Right renal pelvis (tissue), 4 donors: ENCODE results near the gene ENTPD7. TPM values are rescaled to one million over a fixed set of nuclear protein-coding genes. Genes with fewer than 3 reads are reported as not detected.
A peak's percentile ranks its signal among the peaks of the same experiment; 100 is the strongest.
"Not testable (repeated sequence)": the region's sequence is repeated elsewhere in the genome, so short reads cannot be mapped to it uniquely, and the experiment has no call there.

ENCODE experiments used
- DNase-seq, 4 donors: peaks; one replicate each; pipeline ENCODE4 v3.0.0-alpha.2; 2013; ENCODE audit warnings: low read depth in 4 of 4, low spot score in 3 of 4, missing footprints in 1 of 4
- polyA plus RNA-seq, 4 donors: library from polyadenylated mRNA; unstranded; fragments of 120-200 nt; gene quantifications; one replicate each; pipeline ENCODE4 v1.2.1, GENCODE V29; 2013; ENCODE audit not compliant: insufficient read length in 4 of 4

Gene ENTPD7
- polyA plus RNA-seq, 4 donors = 19.3 to 21.3 (median 21.1) TPM

- DNase-seq = no peak
Observed at GRCh38 chr10:99682752-99683151, 23.4 kb downstream of the ENTPD7 start.

DNA sequence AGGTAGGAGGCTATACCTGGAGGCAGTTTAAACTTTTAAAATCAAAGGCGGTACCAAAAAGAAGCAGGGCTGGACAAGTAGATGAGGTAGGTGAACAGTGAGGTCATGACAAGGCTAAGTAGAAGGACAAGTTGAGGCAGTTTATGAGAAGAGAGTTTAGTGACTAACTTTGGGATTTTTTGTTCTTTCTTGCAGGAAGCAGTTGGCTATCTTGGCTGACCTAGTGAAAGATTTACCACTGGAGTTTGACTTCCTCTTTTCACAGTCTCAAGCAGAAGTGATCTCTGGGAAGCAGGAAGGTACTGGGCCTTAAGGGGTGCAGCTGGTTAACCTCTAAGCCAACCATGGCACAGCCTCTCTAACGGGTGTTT is 26.3 kb downstream of the ENTPD7 start:
- DNase-seq = no peak

DNA sequence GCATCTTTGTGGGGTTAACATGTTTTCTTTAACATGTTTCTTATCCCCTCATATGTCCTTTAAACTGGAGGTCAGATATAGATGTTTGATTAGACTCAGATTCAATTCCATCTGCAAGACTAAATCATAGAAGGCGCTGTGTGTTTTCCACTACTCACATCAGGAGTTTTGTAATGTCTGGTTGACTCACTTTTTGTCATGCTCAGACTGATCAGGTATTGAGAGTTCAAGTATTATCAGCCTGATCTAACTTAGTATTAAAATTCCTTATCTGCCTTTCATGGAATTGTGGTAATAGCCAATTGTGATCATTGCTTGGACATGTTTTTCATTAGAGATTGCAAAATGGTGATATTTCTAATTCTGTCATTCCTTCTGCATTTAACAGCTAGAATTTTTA is 30.2 kb downstream of the ENTPD7 start:
- no peak for DNase-seq

DNA sequence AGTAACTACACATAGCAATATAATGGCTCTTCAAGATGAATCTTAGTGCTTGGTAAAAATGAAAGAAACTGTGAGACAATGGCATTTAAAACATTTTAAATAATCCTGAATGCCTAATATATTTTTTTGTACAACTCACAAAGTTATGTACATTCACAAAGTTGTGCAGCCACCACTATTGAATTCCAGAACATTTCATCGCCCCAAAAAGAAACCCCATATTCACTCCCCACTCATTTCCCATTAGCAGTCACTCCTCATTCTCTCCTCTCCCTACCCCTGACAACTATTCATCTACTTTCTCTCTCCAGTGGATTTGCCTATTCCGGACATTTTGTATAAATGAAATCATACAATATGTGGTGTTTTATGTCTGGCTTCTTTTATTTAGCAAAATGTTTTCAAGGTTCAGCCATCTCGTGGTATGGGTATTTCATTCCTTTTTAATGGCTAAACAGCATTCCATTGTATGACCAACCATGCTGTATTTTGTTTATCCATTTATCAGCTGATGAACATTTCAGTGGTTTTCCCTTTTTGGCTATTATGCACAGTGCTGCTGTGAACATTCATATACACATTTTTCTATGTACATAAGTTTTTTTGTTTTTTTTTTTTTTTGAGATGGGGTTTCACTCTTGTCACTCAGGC is 34.7 kb downstream of the ENTPD7 start:
- DNase-seq = no peak

- no peak for DNase-seq
Observed at GRCh38 chr10:99695761-99696160, 36.5 kb downstream of the ENTPD7 start.

DNA sequence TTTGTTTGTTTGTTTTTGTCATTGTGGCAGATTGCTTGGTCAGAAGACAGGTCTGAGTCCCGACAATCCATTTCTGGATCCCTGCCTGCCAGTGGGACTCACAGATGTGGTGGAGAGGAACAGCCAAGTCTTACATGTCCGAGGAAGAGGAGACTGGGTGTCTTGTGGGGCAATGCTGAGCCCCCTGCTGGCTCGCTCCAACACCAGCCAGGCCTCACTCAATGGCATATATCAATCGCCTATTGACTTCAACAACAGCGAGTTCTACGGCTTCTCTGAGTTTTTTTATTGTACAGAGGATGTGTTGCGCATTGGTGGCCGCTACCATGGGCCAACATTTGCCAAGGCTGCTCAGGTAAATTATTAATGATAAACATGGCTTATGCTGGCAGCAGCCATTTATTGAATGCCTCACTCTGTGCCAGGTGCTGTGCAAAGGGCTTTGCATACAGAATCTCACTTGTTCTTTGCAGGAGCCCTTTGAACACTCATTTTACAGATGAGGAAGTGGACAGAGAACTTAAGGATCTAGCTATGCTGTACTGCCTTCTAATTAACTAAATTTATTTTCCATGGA is 39.3 kb downstream of the ENTPD7 start:
- no peak for DNase-seq

- no peak for DNase-seq
Observed at GRCh38 chr10:99700649-99701048, 41.3 kb downstream of the ENTPD7 start.

- DNase-seq = peak in 1 of 4 donors; percentile 18
Observed at GRCh38 chr10:99708428-99709012, 49.2 kb downstream of the ENTPD7 start.

- no peak for DNase-seq
Observed at GRCh38 chr10:99709480-99710229, 50.3 kb downstream of the ENTPD7 start.

DNA sequence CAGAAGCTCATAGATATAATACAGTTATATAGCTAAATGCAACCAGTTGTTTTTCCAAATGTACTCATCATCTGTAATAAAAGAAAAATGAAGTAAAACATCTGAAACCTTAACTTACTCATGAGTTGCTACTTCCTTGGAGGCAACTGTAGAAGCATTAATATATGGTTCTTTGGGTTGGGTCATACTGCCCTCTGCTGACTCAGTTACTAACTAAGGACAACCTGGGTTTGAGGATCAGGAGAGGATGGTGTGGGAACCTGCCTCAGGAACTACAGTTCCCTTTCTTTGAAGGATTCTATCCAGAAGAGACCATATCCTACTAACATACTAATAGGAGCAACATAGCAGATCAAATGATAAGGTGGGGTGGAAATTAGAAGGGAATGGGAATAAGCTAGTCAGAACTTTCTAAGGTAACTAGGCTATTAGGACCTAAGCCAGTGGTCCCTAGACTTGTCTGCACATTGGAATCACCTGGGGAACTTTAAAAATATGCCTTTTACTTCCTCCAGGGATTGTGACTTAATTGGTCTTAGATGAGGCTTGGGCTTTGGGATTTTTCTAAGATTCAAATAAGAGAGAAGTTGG is 51.9 kb downstream of the ENTPD7 start:
- DNase-seq = peak in 3 of 4 donors; percentile 28 to 51 (median 31)

GRCh38 chr10:99714446-99714845 is 55.1 kb downstream of the ENTPD7 start:
- no peak for DNase-seq

DNA sequence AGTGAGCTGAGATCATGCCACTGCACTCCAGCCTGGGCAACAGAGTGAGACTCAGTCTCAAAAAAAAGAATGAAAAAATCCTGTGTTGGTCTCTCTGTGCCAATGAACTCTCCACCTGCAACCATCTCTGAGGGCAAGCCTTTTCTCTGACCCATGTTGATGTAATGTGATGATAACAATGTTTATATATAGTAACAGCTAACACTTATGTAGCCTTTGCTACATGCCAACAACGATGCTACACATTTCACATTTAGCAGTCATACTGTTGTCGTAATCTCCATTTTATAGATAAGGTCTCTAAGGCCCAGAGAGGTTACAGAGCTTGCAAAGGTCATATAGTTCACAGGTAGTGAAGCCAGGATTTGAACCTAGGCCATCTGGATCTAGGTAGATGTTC is 61.1 kb downstream of the ENTPD7 start:
- no peak for DNase-seq

GRCh38 chr10:99730026-99730425 is 70.7 kb downstream of the ENTPD7 start:
- no peak for DNase-seq

DNA sequence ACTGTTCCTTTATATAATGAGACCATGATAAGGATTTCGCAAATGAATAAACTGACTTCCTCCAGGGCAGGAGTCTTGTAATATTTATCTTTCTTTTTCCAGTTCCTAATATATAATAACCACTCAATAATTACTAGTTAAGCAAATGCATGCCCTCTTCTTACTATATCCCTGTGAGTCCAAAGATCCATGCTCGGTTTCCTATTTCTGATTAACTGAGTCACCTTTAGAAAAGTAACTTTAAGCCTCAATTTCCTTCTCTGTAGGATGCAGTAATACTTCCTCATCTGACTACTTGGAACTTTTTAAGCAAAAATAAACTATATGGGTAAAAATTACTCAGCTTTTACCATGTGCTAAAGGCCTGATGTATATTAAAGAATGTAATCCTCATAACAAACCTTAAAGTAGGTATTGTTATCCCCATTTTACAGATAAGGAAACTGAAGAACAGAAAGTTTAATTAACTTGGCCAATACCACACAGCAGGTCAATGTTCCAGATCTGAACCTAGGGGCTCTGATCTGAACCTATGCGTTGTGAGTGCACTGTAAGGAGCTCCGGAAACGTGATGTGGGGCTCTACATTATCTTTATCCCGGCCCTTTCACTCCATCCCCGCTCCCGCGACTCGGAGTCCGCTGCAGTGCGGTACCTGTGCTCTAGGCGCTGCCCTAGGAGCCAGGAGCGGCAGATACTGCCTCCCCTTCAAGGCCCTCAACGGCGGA is 72.2 kb downstream of the ENTPD7 start:
- DNase-seq = no peak

DNA sequence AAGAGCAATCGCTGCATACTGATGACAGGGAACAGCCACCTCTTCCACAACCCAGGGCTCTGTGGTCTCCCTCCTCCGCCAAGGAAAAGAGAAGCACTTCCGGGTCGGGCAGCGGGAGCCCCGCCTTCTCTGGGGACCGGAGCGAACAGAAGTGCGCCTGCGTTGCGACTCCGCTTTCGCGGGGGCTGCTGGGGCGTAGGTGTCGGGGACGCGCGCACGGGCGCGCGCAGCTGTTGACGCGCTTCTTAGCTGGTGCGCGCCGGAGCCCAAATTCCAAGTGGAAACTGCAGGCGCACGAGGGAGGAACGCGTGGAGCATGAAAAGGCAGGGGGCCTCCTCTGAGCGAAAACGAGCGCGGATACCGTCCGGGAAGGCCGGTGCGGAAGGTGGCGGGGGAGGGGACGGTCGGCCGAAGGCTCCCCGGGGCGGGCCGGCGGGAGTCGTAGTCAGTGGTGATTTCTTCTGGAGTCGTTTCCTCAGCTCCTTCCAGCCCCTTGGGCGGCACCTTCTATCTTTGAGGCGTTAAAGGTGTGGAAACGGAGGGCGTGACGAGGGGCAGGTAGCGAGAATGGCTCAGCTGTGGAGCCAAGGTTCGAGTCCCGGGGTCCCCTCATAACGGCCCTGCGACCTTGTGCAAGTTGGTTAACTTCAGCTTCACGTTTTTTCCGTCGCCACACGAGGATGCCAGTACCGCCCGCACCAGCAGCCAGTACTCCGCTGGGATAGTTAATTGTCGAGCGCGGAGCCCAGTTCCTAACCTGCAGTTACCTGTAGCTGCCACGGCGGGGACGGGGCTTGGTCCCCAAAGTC is 72.9 kb downstream of the ENTPD7 start, which contains the start of the genes COX15 and CUTC:
COX15 (minus strand) TSS at position 95 of the 810 bp plus-strand sequence; CDS start at position 17, 78 bp downstream.
CUTC (plus strand) TSS at position 202 of the 810 bp plus-strand sequence; CDS start at position 317, 115 bp downstream.
- peak; percentile 95 to 98 (median 96) for DNase-seq

DNA sequence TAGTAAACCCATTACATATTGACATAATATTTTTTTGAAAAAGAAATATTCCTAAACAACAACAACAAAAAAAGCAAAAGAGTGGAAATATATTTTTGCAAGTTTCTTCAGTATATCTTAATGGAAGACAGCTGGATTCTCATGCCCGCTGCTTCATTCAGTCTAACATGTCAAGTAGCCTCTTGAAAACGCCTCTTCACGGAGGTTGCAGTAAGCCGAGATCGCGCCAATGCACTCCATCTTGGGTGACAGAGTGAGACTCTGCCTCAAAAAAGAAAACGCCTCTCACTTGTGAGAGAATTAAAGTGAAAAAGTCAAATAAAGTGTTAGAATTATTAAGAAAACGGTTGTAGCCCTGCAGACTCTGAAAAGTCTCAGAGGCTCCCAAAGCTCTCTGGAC is 74.1 kb downstream of the ENTPD7 start:
- no peak for DNase-seq

DNA sequence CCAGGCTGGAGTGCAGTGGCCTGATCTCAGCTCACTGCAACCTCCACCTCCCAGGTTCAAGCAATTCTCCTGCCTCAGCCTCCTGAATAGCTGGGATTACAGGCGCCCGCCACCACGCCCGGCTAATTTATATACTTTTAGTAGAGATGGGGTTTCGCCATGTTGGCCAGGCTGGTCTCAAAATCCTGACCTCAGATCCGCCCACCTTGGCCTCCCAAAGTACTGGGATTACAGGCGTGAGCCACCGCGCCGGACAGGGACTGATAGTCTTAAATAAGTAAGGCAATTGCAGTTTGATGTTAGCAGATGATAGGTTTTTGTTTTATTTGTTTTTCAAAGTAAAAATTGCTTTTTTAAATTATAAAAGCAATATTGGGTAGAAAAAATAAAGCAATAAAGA is 74.8 kb downstream of the ENTPD7 start:
- not testable (repeated sequence) for DNase-seq

GRCh38 chr10:99740260-99740659 is 81.0 kb downstream of the ENTPD7 start:
- DNase-seq = no peak

DNA sequence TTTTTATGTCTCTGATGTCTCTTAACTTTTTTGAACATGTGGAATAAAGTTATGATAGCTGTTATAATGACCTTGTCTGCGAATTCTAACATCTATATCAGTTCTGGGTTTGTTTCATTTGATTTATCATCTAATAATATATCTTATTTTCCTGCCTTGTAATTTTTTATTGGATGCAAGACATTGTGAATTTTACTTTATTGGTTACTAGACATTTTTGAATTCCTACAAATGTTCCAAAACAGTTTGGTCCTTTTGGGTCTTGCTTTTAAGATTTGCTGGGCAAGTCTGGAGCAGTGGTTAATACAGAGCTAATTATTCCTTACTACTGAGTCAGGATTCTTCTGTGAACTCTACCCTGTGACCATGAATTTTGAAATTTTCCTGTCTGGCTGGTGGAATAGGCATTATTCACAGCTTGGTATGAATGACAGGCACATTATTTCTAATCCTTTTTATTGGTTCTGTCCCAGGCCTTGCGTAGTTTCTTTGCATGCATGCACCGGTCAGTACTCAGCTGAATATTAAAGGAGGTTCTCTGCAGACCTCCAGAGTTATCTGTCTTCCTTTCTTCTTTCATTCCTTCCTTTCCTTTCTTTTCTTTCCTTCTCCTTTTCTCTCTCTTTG is 81.7 kb downstream of the ENTPD7 start:
- DNase-seq = no peak
